ENCODE data around the gene DGKB. TPM values are rescaled to one million over a fixed set of nuclear protein-coding genes. Genes with fewer than 3 reads are reported as not detected.

DGKB gene
- polyA plus RNA-seq, 1 experiment: 0.04 TPM

DNA sequence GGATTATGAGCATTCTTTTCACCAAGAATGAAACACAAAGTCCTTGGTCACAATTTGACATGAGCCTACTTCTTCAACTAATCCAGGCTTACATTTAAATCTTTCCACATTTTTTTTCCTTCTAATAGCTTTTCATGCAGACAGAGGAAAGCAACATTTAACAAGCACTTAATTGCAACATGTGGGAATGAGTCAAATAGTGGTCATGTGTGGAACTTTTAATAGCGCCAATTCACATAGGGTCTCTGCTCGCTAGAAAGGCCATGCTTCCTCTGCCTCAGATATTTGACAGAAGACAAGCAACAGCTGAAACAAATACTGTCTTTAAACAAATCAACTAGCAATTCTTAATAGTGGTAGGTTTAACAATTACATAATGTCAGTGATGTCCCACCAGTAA is 627.2 kb downstream of the DGKB start:
- ChIA-PET CTCF (no interaction called here), POLR2A (no interaction called here)

DNA sequence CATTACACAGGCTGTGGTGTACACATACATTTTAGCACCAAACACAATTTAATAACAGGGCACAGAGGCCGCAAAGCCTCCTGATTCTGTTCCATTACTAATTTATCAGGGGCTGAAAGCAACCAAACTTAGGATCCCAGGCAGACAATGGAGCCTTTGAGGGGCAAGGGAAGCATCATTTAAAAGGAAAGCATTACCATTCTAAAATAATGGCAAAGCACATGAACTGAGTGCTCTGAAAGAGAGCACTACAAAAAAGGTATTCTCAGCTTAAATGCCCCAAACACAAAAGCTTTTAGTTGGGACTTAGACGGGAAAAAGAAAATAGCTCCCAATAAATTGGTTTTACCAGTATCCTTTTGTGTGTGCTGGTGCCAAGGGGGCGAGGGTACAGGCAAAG is 631.1 kb downstream of the DGKB start:
- no peaks in the 10 kb centered on the region for H3K9me3 ChIP-seq (ENCODE audit: control insufficient read depth, insufficient read depth, low read length)
- TF ChIP-seq, protein P1, sequence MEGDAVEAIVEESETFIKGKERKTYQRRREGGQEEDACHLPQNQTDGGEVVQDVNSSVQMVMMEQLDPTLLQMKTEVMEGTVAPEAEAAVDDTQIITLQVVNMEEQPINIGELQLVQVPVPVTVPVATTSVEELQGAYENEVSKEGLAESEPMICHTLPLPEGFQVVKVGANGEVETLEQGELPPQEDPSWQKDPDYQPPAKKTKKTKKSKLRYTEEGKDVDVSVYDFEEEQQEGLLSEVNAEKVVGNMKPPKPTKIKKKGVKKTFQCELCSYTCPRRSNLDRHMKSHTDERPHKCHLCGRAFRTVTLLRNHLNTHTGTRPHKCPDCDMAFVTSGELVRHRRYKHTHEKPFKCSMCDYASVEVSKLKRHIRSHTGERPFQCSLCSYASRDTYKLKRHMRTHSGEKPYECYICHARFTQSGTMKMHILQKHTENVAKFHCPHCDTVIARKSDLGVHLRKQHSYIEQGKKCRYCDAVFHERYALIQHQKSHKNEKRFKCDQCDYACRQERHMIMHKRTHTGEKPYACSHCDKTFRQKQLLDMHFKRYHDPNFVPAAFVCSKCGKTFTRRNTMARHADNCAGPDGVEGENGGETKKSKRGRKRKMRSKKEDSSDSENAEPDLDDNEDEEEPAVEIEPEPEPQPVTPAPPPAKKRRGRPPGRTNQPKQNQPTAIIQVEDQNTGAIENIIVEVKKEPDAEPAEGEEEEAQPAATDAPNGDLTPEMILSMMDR (IDR thresholded peaks at IDR 0.05; ENCODE audit: low read depth, low read length): no peak
- ChIA-PET POLR2A (no interaction called here), CTCF (no interaction called here)
- no peak for DNase-seq (ENCODE audit: low read depth, low spot score)
- H3K4me3 ChIP-seq (ENCODE audit: low read depth, low read length): no peak overlapping the region
- H3K27ac ChIP-seq (ENCODE audit: low read depth, low read length): no peak overlapping the region
- H3K27me3 ChIP-seq (ENCODE audit: control insufficient read depth, insufficient read depth, low read length): no peaks in the 10 kb centered on the region

More for the DNA sequence above, 627.2 kb downstream of the DGKB start:
- Histone ChIP-seq H3K4me3 (ENCODE audit: low read depth, low read length) (no peak overlapping the region), H3K27ac (ENCODE audit: low read depth, low read length) (no peak overlapping the region), H3K27me3 (ENCODE audit: control insufficient read depth, insufficient read depth, low read length) (no peaks in the 10 kb centered on the region), H3K9me3 (ENCODE audit: control insufficient read depth, insufficient read depth, low read length) (no peaks in the 10 kb centered on the region)
- TF ChIP-seq, protein P1 (IDR thresholded peaks at IDR 0.05; ENCODE audit: low read depth, low read length): no peak
- no peak for DNase-seq (ENCODE audit: low read depth, low spot score)

DNA sequence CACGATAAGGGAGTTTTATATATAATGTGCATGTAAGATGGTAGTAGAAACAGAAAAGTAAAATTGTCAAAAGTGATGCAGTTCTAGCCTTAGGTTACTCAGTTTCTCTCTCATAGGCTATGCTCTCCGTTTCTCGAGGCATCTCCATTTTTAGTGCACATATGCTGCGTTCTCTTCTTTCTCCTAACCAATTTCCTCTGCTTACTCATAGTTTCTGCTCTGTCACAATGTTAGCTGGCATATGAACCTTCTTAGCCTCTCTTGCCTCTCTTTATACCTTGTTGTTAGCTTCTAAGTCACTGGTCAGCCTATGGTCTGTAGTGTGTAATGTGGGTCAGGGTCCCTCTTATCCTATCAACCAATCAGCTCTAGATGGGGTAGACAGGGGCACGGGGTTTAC is 632.5 kb downstream of the DGKB start:
- TF ChIP-seq, protein P1 (IDR thresholded peaks at IDR 0.05; ENCODE audit: low read depth, low read length): no peak
- no peak overlapping the region for H3K27ac ChIP-seq (ENCODE audit: low read depth, low read length)
- no peak overlapping the region for H3K4me3 ChIP-seq (ENCODE audit: low read depth, low read length)
- no peak for DNase-seq (ENCODE audit: low read depth, low spot score)
- H3K9me3 ChIP-seq (ENCODE audit: control insufficient read depth, insufficient read depth, low read length): no peaks in the 10 kb centered on the region
- H3K27me3 ChIP-seq (ENCODE audit: control insufficient read depth, insufficient read depth, low read length): no peaks in the 10 kb centered on the region
- CTCF ChIA-PET: no interaction called here
- POLR2A ChIA-PET: no interaction called here

DNA sequence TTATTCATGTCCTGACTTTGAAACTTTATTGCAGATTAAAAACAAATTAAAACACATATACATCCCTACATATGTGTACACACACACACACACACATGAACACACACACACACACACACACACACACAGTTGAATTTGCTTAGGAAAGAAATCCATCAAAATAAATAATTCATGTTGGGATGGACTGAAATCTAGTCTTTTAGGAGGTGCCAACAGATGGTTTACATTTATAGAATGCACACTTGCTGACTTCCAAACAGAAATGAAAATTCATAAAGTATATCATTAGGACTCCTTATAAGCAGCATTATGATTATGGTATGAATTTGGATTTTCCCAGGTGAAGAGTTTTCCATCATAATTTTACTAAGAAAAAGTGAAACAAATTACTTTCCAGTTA is 642.5 kb downstream of the DGKB start:
- POLR2A ChIA-PET: no interaction called here
- TF ChIP-seq, protein P1 (IDR thresholded peaks at IDR 0.05; ENCODE audit: low read depth, low read length): no peak
- no peak for DNase-seq (ENCODE audit: low read depth, low spot score)
- H3K27ac ChIP-seq (ENCODE audit: low read depth, low read length): no peak overlapping the region
- CTCF ChIA-PET: no interaction called here
- no peaks in the 10 kb centered on the region for H3K9me3 ChIP-seq (ENCODE audit: control insufficient read depth, insufficient read depth, low read length)
- no peak overlapping the region for H3K4me3 ChIP-seq (ENCODE audit: low read depth, low read length)
- no peaks in the 10 kb centered on the region for H3K27me3 ChIP-seq (ENCODE audit: control insufficient read depth, insufficient read depth, low read length)

DNA sequence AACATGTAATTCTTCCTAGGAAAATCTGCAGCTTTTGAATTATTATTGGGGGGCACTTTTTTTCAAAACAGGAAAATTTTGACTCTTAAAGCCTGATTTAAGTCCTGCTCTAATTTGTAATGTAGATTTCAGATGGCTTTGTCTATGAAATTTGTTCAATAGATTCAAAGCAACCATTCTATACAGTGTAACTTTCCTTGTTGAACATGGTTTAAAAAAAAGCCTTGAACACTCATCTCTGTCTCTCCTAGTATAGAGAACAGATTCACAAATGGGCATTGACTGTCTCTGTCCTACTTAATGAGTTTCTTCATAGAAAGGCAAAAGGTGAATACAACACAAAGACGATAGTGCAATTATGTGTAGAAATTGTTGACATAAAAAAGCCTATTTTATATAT is 643.7 kb downstream of the DGKB start:
- ChIA-PET CTCF (no interaction called here), POLR2A (no interaction called here)
- Histone ChIP-seq H3K27me3 (ENCODE audit: control insufficient read depth, insufficient read depth, low read length) (no peaks in the 10 kb centered on the region), H3K9me3 (ENCODE audit: control insufficient read depth, insufficient read depth, low read length) (no peaks in the 10 kb centered on the region), H3K27ac (ENCODE audit: low read depth, low read length) (no peak overlapping the region), H3K4me3 (ENCODE audit: low read depth, low read length) (no peak overlapping the region)
- no peak for DNase-seq (ENCODE audit: low read depth, low spot score)
- TF ChIP-seq, protein P1 (IDR thresholded peaks at IDR 0.05; ENCODE audit: low read depth, low read length): no peak

Data from AG04450 (cell line).